A549 (cell line): ENCODE data around the gene TRAPPC2.

Experiments
- CTCF ChIP-seq: fragments of >200 bp; sonication (Bioruptor Twin); formaldehyde crosslinking; IDR thresholded peaks from 3 replicates; pipeline ENCODE4 v1.5.1; 2016
- JUNB ChIP-seq: fragments of >200 bp; sonication (Bioruptor Twin); formaldehyde crosslinking; IDR thresholded peaks from 2 replicates; pipeline ENCODE4 v1.6.1; 2016
- KDM1A ChIP-seq: fragments of 200-600 bp; sonication (generic); IDR thresholded peaks from 2 replicates; pipeline ENCODE4 v1.6.1; 2016; ENCODE audit warnings: low read depth, mild to moderate bottlenecking
- KDM5A ChIP-seq: fragments of 200-600 bp; sonication (generic); IDR thresholded peaks from 2 replicates; pipeline ENCODE4 v1.6.1; 2016; ENCODE audit warnings: antibody characterized with exemption, mild to moderate bottlenecking
- POLR2A ChIP-seq: IDR thresholded peaks from 2 replicates; pipeline ENCODE4 v1.6.1; 2012; ENCODE audit warnings: mild to moderate bottlenecking, low read length
- POLR2AphosphoS2 ChIP-seq: conservative IDR thresholded peaks from 2 replicates; pipeline ENCODE4 v1.6.1; 2012; ENCODE audit warnings: low read length, improper control_type of control experiment, inconsistent platforms
- SMC3 ChIP-seq: fragments of >200 bp; sonication (Bioruptor Twin); formaldehyde crosslinking; IDR thresholded peaks from 3 replicates; pipeline ENCODE4 v1.6.1; 2018; ENCODE audit warnings: inconsistent platforms
- SREBF2 ChIP-seq: fragments of 450-650 bp; IDR thresholded peaks from 2 replicates; pipeline ENCODE4 v1.6.1; 2014; ENCODE audit warnings: mild to moderate bottlenecking, moderate library complexity

GRCh38 chrX:13747836-13748235, 13.4 kb upstream of the TRAPPC2 start:
- TF ChIP-seq CTCF (peak; percentile 47), KDM1A (no peak), POLR2AphosphoS2 (no peak), POLR2A (no peak), SMC3 (peak; percentile 34; the same call in 2 of the 3 replicates), KDM5A (no peak), JUNB (no peak), SREBF2 (no peak)
